ENCODE measurements around the gene AASDH.

DNA sequence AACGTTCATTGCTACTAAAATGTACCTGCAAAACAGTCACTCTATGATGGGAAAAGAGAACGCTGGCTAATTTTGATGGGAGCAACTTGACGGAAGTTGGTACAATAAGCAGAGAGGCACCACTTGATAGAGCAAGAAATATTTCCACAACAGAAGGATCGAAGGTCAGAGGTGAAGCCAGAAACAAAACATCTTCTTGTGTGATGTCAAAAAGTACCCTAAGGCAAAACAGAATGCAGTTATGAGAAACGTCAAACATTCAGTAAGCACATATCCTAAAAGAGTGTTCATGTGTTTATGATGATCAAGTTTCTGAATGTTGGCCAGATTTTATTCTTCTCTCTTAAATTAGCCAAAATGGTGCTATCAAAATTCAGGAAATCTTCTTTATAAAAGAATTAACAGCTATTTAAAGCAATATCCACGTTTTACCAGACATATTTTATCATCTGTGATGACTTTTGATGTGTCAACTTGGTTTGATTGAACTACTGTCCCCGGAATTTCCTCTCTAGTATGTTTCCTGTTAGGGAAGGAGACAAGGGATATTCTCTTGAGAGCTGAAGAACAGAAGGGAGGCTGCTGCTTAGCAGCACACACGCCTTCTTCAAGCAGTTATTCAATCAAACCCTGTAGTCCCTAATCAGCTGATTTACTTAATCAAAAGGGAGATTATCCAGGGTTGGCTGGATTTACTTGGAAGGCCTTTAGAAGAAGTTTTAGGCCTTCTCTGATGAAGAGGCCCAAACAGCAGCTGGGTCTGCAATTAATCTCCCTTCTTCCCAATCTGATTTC lies 15.7 kb downstream of the AASDH start:
- TF ChIP-seq, protein P1, sequence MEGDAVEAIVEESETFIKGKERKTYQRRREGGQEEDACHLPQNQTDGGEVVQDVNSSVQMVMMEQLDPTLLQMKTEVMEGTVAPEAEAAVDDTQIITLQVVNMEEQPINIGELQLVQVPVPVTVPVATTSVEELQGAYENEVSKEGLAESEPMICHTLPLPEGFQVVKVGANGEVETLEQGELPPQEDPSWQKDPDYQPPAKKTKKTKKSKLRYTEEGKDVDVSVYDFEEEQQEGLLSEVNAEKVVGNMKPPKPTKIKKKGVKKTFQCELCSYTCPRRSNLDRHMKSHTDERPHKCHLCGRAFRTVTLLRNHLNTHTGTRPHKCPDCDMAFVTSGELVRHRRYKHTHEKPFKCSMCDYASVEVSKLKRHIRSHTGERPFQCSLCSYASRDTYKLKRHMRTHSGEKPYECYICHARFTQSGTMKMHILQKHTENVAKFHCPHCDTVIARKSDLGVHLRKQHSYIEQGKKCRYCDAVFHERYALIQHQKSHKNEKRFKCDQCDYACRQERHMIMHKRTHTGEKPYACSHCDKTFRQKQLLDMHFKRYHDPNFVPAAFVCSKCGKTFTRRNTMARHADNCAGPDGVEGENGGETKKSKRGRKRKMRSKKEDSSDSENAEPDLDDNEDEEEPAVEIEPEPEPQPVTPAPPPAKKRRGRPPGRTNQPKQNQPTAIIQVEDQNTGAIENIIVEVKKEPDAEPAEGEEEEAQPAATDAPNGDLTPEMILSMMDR (IDR thresholded peaks at IDR 0.05; ENCODE audit: low read depth, low read length): no peak
- no peak for TF ChIP-seq POLR2A (IDR thresholded peaks at IDR 0.05; ENCODE audit: extremely low read depth, insufficient read length)
